MM.1S (cell line): ENCODE data around the gene UPF3A.
A peak's percentile ranks its signal among the peaks of the same experiment; 100 is the strongest.

Experiments
- DNase-seq: peaks from one replicate; pipeline ENCODE4 v3.0.0-alpha.2; 2015
- H2AFZ ChIP-seq: fragments of 300-600 bp; sonication (generic); 2 replicates; pipeline ENCODE4 v1.6.0; 2016; ENCODE audit warnings: antibody characterized with exemption, low read length
- H3F3A ChIP-seq: fragments of 300-600 bp; sonication (generic); 2 replicates; pipeline ENCODE4 v1.6.1; 2016; ENCODE audit warnings: mild to moderate bottlenecking, antibody characterized with exemption, low read length, moderate library complexity, mixed read lengths; ENCODE audit not compliant: insufficient read depth
- H3K27ac ChIP-seq: fragments of 300-600 bp; sonication (generic); 2 replicates; pipeline ENCODE4 v1.5.1; 2016; ENCODE audit warnings: mild to moderate bottlenecking, low read length
- H3K27me3 ChIP-seq: fragments of 300-600 bp; sonication (generic); replicated peaks from 2 replicates; pipeline ENCODE4 v1.6.0; 2016; ENCODE audit warnings: low read length; ENCODE audit not compliant: insufficient read depth
- H3K36me3 ChIP-seq: fragments of 300-600 bp; sonication (generic); replicated peaks from 2 replicates; pipeline ENCODE4 v1.6.1; 2016; ENCODE audit warnings: mild to moderate bottlenecking, low read length, mixed read lengths; ENCODE audit not compliant: insufficient read depth
- H3K4me1 ChIP-seq: fragments of 300-600 bp; sonication (generic); 2 replicates; pipeline ENCODE4 v1.6.1; 2016; ENCODE audit warnings: low read length, mixed read lengths
- H3K4me2 ChIP-seq: fragments of 300-600 bp; sonication (generic); 2 replicates; pipeline ENCODE4 v1.6.0; 2016; ENCODE audit warnings: low read depth, low read length
- H3K4me3 ChIP-seq: fragments of 300-600 bp; sonication (generic); 2 replicates; pipeline ENCODE4 v1.5.1; 2016; ENCODE audit warnings: low read length, mixed read lengths
- H3K79me2 ChIP-seq: fragments of 300-600 bp; sonication (generic); 2 replicates; pipeline ENCODE4 v1.6.1; 2016; ENCODE audit warnings: mixed run types, low read length, mixed read lengths
- H3K9ac ChIP-seq: fragments of 300-600 bp; sonication (generic); 2 replicates; pipeline ENCODE4 v1.6.1; 2016; ENCODE audit warnings: low read length, mixed read lengths
- H3K9me2 ChIP-seq: fragments of 300-600 bp; sonication (generic); replicated peaks from 2 replicates; pipeline ENCODE4 v1.6.1; 2016; ENCODE audit warnings: mild to moderate bottlenecking, low read length, mixed read lengths; ENCODE audit not compliant: insufficient read depth
- H3K9me3 ChIP-seq: fragments of 300-600 bp; sonication (generic); replicated peaks from 2 replicates; pipeline ENCODE4 v1.6.1; 2016; ENCODE audit warnings: mild to moderate bottlenecking, low read length, mixed read lengths; ENCODE audit not compliant: insufficient read depth
- H4K20me1 ChIP-seq: fragments of 300-600 bp; sonication (generic); 2 replicates; pipeline ENCODE4 v1.6.1; 2016; ENCODE audit warnings: mild to moderate bottlenecking, low read length, moderate library complexity, mixed read lengths; ENCODE audit not compliant: insufficient read depth
- CTCF ChIP-seq: fragments of 300-600 bp; sonication (generic); IDR thresholded peaks from 2 replicates; pipeline ENCODE4 v1.5.1; 2016; ENCODE audit warnings: antibody characterized with exemption, low read length, mixed read lengths
- EZH2 ChIP-seq: fragments of 300-600 bp; sonication (generic); optimal IDR thresholded peaks from 2 replicates; pipeline ENCODE3; 2017; ENCODE audit warnings: low read depth, mild to moderate bottlenecking, antibody characterized with exemption, low read length, mixed read lengths
- EZH2phosphoT487 ChIP-seq: fragments of 300-600 bp; sonication (generic); IDR thresholded peaks from 2 replicates; pipeline ENCODE4 v1.6.1; 2018; ENCODE audit warnings: antibody characterized with exemption, low read length

The UPF3A gene, protein sequence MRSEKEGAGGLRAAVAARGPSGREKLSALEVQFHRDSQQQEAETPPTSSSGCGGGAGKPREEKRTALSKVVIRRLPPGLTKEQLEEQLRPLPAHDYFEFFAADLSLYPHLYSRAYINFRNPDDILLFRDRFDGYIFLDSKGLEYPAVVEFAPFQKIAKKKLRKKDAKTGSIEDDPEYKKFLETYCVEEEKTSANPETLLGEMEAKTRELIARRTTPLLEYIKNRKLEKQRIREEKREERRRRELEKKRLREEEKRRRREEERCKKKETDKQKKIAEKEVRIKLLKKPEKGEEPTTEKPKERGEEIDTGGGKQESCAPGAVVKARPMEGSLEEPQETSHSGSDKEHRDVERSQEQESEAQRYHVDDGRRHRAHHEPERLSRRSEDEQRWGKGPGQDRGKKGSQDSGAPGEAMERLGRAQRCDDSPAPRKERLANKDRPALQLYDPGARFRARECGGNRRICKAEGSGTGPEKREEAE

DNA sequence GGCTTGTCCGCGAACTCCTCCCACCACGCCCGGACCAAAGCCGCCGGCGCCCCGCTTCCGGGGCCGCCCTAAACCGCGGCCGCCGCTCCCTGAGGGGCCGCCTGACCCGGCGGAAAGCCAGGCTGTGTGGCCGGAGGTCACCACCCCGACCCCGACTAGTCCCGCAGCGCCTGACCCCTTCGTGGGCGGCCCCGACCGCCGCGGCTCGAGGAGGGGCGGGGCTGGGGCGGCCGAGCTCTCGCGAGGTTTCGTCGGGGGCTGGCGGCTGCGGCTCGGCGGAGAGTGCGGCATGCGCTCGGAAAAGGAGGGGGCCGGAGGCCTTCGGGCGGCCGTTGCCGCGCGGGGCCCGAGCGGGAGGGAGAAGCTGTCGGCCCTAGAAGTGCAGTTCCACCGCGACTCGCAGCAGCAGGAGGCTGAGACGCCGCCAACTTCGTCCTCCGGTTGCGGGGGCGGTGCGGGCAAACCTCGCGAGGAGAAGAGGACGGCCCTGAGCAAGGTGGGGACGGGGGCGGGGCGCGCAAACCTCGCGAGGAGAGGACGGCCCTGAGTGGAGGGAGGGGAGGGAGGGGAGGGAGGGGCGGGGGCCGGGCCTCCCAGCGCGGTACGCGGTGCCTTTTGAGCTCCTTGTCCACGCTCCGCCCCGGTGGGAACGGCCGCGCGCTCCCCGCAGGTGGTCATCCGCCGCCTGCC lies at the start of gene UPF3A:
Gene UPF3A, plus strand, starts transcription at position 251 of the 690 bp plus-strand sequence. Its CDS starts 39 bp downstream, at position 290.
- peak within 1 kb of the TSS; percentile 49 for H2AFZ ChIP-seq

GRCh38 chr13:114231886-114232285 lies 49.5 kb upstream of the UPF3A start:
- no peak for DNase-seq
- H3K4me3 ChIP-seq = no peak overlapping the region
- TF ChIP-seq EZH2 = no peak
- TF ChIP-seq EZH2phosphoT487 = no peak
- TF ChIP-seq CTCF = no peak
- H3K9ac ChIP-seq = no peak overlapping the region
- peaks cover 19% of the 10 kb centered on the region for H3K79me2 ChIP-seq
- H3K27ac ChIP-seq = no peak overlapping the region
- no peak overlapping the region for H3K4me2 ChIP-seq
- H3K27me3 ChIP-seq = no peaks in the 10 kb centered on the region
- peaks cover 4% of the 10 kb centered on the region; the same call in 1 of the 2 replicates for H3F3A ChIP-seq
- no peaks in the 10 kb centered on the region for H3K9me2 ChIP-seq
- H3K36me3 ChIP-seq = no peaks in the 10 kb centered on the region
- H3K9me3 ChIP-seq = no peaks in the 10 kb centered on the region
- no peaks in the 10 kb centered on the region for H4K20me1 ChIP-seq
- H3K4me1 ChIP-seq = peaks cover 10% of the 10 kb centered on the region
- no peak overlapping the region for H2AFZ ChIP-seq

More for the DNA sequence above, at the start of gene UPF3A:
- H4K20me1 ChIP-seq = no peaks in the 10 kb centered on the region
- H3K9me3 ChIP-seq = no peaks in the 10 kb centered on the region
- H3K4me2 ChIP-seq = peak within 1 kb of the TSS; percentile 73
- peaks cover 59% of the 10 kb centered on the region for H3K79me2 ChIP-seq
- H3K4me1 ChIP-seq = peaks cover 42% of the 10 kb centered on the region
- 0 out of 2 replicates have a peak, but pooled peaks cover 8% of the 10 kb centered on the region for H3K36me3 ChIP-seq
- H3K9ac ChIP-seq = peak within 1 kb of the TSS; percentile 98
- no peaks in the 10 kb centered on the region for H3K9me2 ChIP-seq
- peak within 1 kb of the TSS; percentile 81 for H3K4me3 ChIP-seq
- H3F3A ChIP-seq = peaks cover 37% of the 10 kb centered on the region
- peak; percentile 90 for DNase-seq
- no peak for TF ChIP-seq EZH2
- no peak for TF ChIP-seq CTCF
- peak within 1 kb of the TSS; percentile 100 for H3K27ac ChIP-seq
- no peaks in the 10 kb centered on the region for H3K27me3 ChIP-seq

GRCh38 chr13:114234266-114234644 lies 47.1 kb upstream of the UPF3A start:
- Histone ChIP-seq H3K9ac (peak overlapping the region; percentile 97; the same call in 1 of the 2 replicates), H3K4me1 (peaks cover 4% of the 10 kb centered on the region; the same call in 1 of the 2 replicates)

More at GRCh38 chr13:114234266-114234644, 47.1 kb upstream of the UPF3A start:
- H2AFZ ChIP-seq = peak overlapping the region; percentile 93
- H3K9me3 ChIP-seq = no peaks in the 10 kb centered on the region
- H3K27ac ChIP-seq = peak overlapping the region; percentile 87; the same call in 1 of the 2 replicates
- no peaks in the 10 kb centered on the region for H3K9me2 ChIP-seq
- peaks cover 4% of the 10 kb centered on the region; the same call in 1 of the 2 replicates for H3F3A ChIP-seq
- TF ChIP-seq EZH2phosphoT487 (no peak), EZH2 (no peak), CTCF (no peak)
- peak overlapping the region; percentile 83 for H3K4me2 ChIP-seq
- H4K20me1 ChIP-seq = no peaks in the 10 kb centered on the region
- peak overlapping the region; percentile 96; the same call in 1 of the 2 replicates for H3K4me3 ChIP-seq
- peaks cover 40% of the 10 kb centered on the region for H3K79me2 ChIP-seq
- no peak for DNase-seq
- H3K36me3 ChIP-seq = peaks cover 8% of the 10 kb centered on the region
- H3K27me3 ChIP-seq = no peaks in the 10 kb centered on the region
